CD8-positive, alpha-beta memory T cell (primary cell): Measurements from ENCODE around the gene SNRPA1. TPM values are rescaled to one million over a fixed set of nuclear protein-coding genes. Genes with fewer than 3 reads are reported as not detected.

Experiments
- CTCF ChIA-PET: fragments of 350-600 bp; sonication (Branson Sonifier 250); formaldehyde crosslinking; loops from one replicate; lab custom pipeline; 2021; ENCODE audit warnings: antibody characterized with exemption; lab: Charles Lee
- POLR2A ChIA-PET: fragments of 350-600 bp; sonication (Branson Sonifier 250); formaldehyde crosslinking; loops from one replicate; lab custom pipeline; 2021; ENCODE audit warnings: antibody characterized with exemption; lab: Charles Lee
- DNase-seq, 5 donors: peaks; one replicate each; pipeline versions ENCODE4 v3.0.0 to v3.0.0-alpha.2; 2020 to 2022; ENCODE audit warnings: mixed read lengths in 1 of 5
- H3K27ac ChIP-seq: one replicate; pipeline ENCODE4 v1.7.0; 2013; ENCODE audit warnings: low read depth, mild to moderate bottlenecking, low read length, moderate library complexity
- H3K27me3 ChIP-seq: 2 replicates; pipeline ENCODE4 v1.7.0; 2013; ENCODE audit warnings: low read length, mild to moderate bottlenecking; ENCODE audit not compliant: insufficient read depth, poor library complexity, severe bottlenecking
- H3K36me3 ChIP-seq: 2 replicates; pipeline ENCODE4 v1.7.0; 2013; ENCODE audit warnings: mild to moderate bottlenecking, low read length, moderate library complexity; ENCODE audit not compliant: insufficient read depth
- H3K4me1 ChIP-seq: 2 replicates; pipeline ENCODE4 v1.7.0; 2013; ENCODE audit warnings: mild to moderate bottlenecking, low read length, moderate library complexity; ENCODE audit not compliant: insufficient read depth
- H3K4me3 ChIP-seq: 2 replicates; pipeline ENCODE4 v1.7.0; 2013; ENCODE audit warnings: mild to moderate bottlenecking, low read length
- H3K9me3 ChIP-seq: 2 replicates; pipeline ENCODE4 v1.7.0; 2013; ENCODE audit warnings: mild to moderate bottlenecking, low read length
- H3K27ac Mint-ChIP-seq, 8 donors: one replicate each; pipeline ENCODE4 v1.8.0; 2020 to 2021; ENCODE audit warnings: mixed read lengths in 8 of 8, mild to moderate bottlenecking in 6 of 8, inconsistent platforms in 3 of 8, moderate library complexity in 3 of 8
- H3K27me3 Mint-ChIP-seq, 2 donors: one replicate each; pipeline ENCODE4 v1.8.0; 2020 to 2021; ENCODE audit warnings: mixed read lengths in 2 of 2, mild to moderate bottlenecking in 1 of 2, moderate library complexity in 1 of 2
- H3K36me3 Mint-ChIP-seq, 3 donors: one replicate each; pipeline ENCODE4 v1.8.0; 2020 to 2021; ENCODE audit warnings: mixed read lengths in 3 of 3, inconsistent platforms in 1 of 3, mild to moderate bottlenecking in 1 of 3
- H3K4me1 Mint-ChIP-seq, 3 donors: one replicate each; pipeline ENCODE4 v1.8.0; 2020 to 2021; ENCODE audit warnings: mixed read lengths in 3 of 3, inconsistent platforms in 1 of 3, mild to moderate bottlenecking in 1 of 3
- H3K4me3 Mint-ChIP-seq, 7 donors: one replicate each; pipeline ENCODE4 v1.8.0; 2020 to 2021; ENCODE audit warnings: mixed read lengths in 7 of 7, mild to moderate bottlenecking in 6 of 7, moderate library complexity in 4 of 7, inconsistent platforms in 2 of 7
- H3K9me3 Mint-ChIP-seq, 5 donors: one replicate each; pipeline ENCODE4 v1.8.0; 2020 to 2022; ENCODE audit warnings: mixed read lengths in 5 of 5, mild to moderate bottlenecking in 3 of 5, moderate library complexity in 2 of 5, inconsistent platforms in 1 of 5
- polyA plus RNA-seq: library from polyadenylated mRNA; unstranded; fragments of 300-500 nt; fragmentation: Illumina TruSeq; gene quantifications from one replicate; pipeline ENCODE4 v1.2.3, GENCODE V29; 2021
- total RNA-seq, 2 experiments: library from RNA; stranded (reverse); gene quantifications; one replicate each; pipeline ENCODE4 v1.2.3, GENCODE V29; 2021

SNRPA1 gene
- total and polyA plus RNA-seq, 3 experiments from 2014 or later: 74.4 to 225 (median 213) TPM

- H3K4me1 Mint-ChIP-seq: peaks cover 39 to 46% (median 44%) of the 10 kb centered on the region in 3 donors
- peak; percentile 79 to 91 (median 90) for DNase-seq
- Histone ChIP-seq H3K27ac (peak within 1 kb of the TSS; percentile 51), H3K4me3 (peak within 1 kb of the TSS; percentile 61), H3K27me3 (no peaks in the 10 kb centered on the region), H3K36me3 (no peaks in the 10 kb centered on the region), H3K9me3 (no peaks in the 10 kb centered on the region), H3K4me1 (peaks cover 19% of the 10 kb centered on the region)
- ChIA-PET POLR2A (interaction anchor here (0.6 to 2.1 kb wide), 9 partner anchors 10 to 1955 kb away, joined by 3 to 15 read pairs (median 4); partner anchors contain the start of genes SNRPA1 and TARS3), CTCF (interaction anchor here (0.8 to 2.2 kb wide), 8 partner anchors 10 to 245 kb away, joined by 3 to 5 read pairs (median 3); no protein-coding TSS in a partner anchor)
- peak within 1 kb of the TSS; percentile 91 to 98 (median 95) for H3K4me3 Mint-ChIP-seq
- no peaks in the 10 kb centered on the region for H3K9me3 Mint-ChIP-seq
- peaks cover 0 to 11% (median 0%) of the 10 kb centered on the region in 3 donors for H3K36me3 Mint-ChIP-seq
- peak within 1 kb of the TSS; percentile 89 to 93 (median 91) for H3K27ac Mint-ChIP-seq
- H3K27me3 Mint-ChIP-seq: no peaks in the 10 kb centered on the region
Measured at GRCh38 chr15:101251830-101252820, 42.9 kb downstream of the SNRPA1 start, which contains the start of gene CHSY1. CHSY1 (minus strand) TSS chr15:101252048; CDS start chr15:101251456, 592 bp downstream.

- no peaks in the 10 kb centered on the region for H3K27me3 Mint-ChIP-seq
- Histone ChIP-seq H3K4me3 (peak overlapping the region; percentile 58), H3K36me3 (no peaks in the 10 kb centered on the region), H3K9me3 (no peaks in the 10 kb centered on the region), H3K27ac (peak overlapping the region; percentile 51), H3K27me3 (no peaks in the 10 kb centered on the region), H3K4me1 (peaks cover 24% of the 10 kb centered on the region)
- peak overlapping the region; percentile 85 to 95 (median 91) for H3K27ac Mint-ChIP-seq
- H3K36me3 Mint-ChIP-seq: peaks cover 0 to 11% (median 0%) of the 10 kb centered on the region in 3 donors
- H3K9me3 Mint-ChIP-seq: no peaks in the 10 kb centered on the region
- POLR2A ChIA-PET: interaction anchor here (0.6 to 2.1 kb wide), 4 partner anchors 9 to 1954 kb away, joined by 3 to 15 read pairs (median 8); partner anchors contain the start of gene SNRPA1
- CTCF ChIA-PET: interaction anchor here (0.9 to 2.2 kb wide), 6 partner anchors 9 to 244 kb away, joined by 3 to 5 read pairs (median 3); no protein-coding TSS in a partner anchor
- peak overlapping the region; percentile 89 to 94 (median 91) for H3K4me3 Mint-ChIP-seq
- peaks cover 49 to 56% (median 53%) of the 10 kb centered on the region in 3 donors for H3K4me1 Mint-ChIP-seq
- DNase-seq: peak in 2 of 5 donors; percentile 5 to 49
Measured at GRCh38 chr15:101250873-101251829, 43.9 kb downstream of the SNRPA1 start.

- H3K4me1 ChIP-seq: peaks cover 29% of the 10 kb centered on the region
- POLR2A ChIA-PET: no interaction called here
Measured at GRCh38 chr15:101250341-101250831, 44.7 kb downstream of the SNRPA1 start.

GRCh38 chr15:101248274-101248673 lies 46.8 kb downstream of the SNRPA1 start:
- H3K27ac Mint-ChIP-seq: peak overlapping the region in 7 of 8 donors; percentile 17 to 95 (median 40)
- Histone ChIP-seq H3K4me3 (no peak overlapping the region), H3K4me1 (peaks cover 50% of the 10 kb centered on the region), H3K36me3 (no peaks in the 10 kb centered on the region), H3K27ac (no peak overlapping the region), H3K9me3 (no peaks in the 10 kb centered on the region), H3K27me3 (no peaks in the 10 kb centered on the region)
- CTCF ChIA-PET: interaction anchor here (1.5 to 1.8 kb wide), 2 partner anchors 9 to 158 kb away, joined by 3 to 4 read pairs; no protein-coding TSS in a partner anchor
- no peak for DNase-seq
- H3K27me3 Mint-ChIP-seq: no peaks in the 10 kb centered on the region
- peaks cover 0 to 11% (median 0%) of the 10 kb centered on the region in 3 donors for H3K36me3 Mint-ChIP-seq
- POLR2A ChIA-PET: interaction anchor here (0.9 kb wide), 1 partner anchor 21 kb away, joined by 9 read pairs; no protein-coding TSS in a partner anchor
- H3K4me1 Mint-ChIP-seq: peaks cover 77 to 85% (median 82%) of the 10 kb centered on the region in 3 donors
- H3K9me3 Mint-ChIP-seq: no peaks in the 10 kb centered on the region
- peak overlapping the region in 5 of 7 donors; percentile 19 to 69 (median 54) for H3K4me3 Mint-ChIP-seq

More at GRCh38 chr15:101250341-101250831, 44.7 kb downstream of the SNRPA1 start:
- Histone ChIP-seq H3K9me3 (no peaks in the 10 kb centered on the region), H3K27me3 (no peaks in the 10 kb centered on the region), H3K36me3 (no peaks in the 10 kb centered on the region), H3K27ac (peak overlapping the region; percentile 14), H3K4me3 (peak overlapping the region; percentile 58)
- Mint-ChIP-seq H3K27ac (peak overlapping the region; percentile 57 to 95 (median 88)), H3K9me3 (no peaks in the 10 kb centered on the region), H3K36me3 (peaks cover 0 to 11% (median 0%) of the 10 kb centered on the region in 3 donors), H3K4me3 (peak overlapping the region; percentile 89 to 94 (median 91)), H3K4me1 (peaks cover 56 to 64% (median 61%) of the 10 kb centered on the region in 3 donors), H3K27me3 (no peaks in the 10 kb centered on the region)
- DNase-seq: no peak
- CTCF ChIA-PET: interaction anchor here (2.2 kb wide), 1 partner anchor 160 kb away, joined by 5 read pairs; no protein-coding TSS in a partner anchor

- POLR2A ChIA-PET: no interaction called here
- H3K27me3 Mint-ChIP-seq: no peaks in the 10 kb centered on the region
- no peak overlapping the region for H3K27ac ChIP-seq
- CTCF ChIA-PET: interaction anchor here (0.8 to 8.1 kb wide), 3 partner anchors 10 to 158 kb away, joined by 3 to 38 read pairs (median 4); no protein-coding TSS in a partner anchor
- peaks cover 0 to 6% (median 0%) of the 10 kb centered on the region in 3 donors for H3K36me3 Mint-ChIP-seq
- H3K9me3 Mint-ChIP-seq: no peaks in the 10 kb centered on the region
- peak overlapping the region; percentile 42 to 96 (median 77) for H3K27ac Mint-ChIP-seq
- H3K4me3 Mint-ChIP-seq: peak overlapping the region; percentile 9 to 46 (median 16)
- no peaks in the 10 kb centered on the region for H3K9me3 ChIP-seq
- no peak for DNase-seq
- H3K27me3 ChIP-seq: no peaks in the 10 kb centered on the region
- no peaks in the 10 kb centered on the region for H3K36me3 ChIP-seq
- H3K4me3 ChIP-seq: no peak overlapping the region
- H3K4me1 ChIP-seq: peaks cover 55% of the 10 kb centered on the region
- H3K4me1 Mint-ChIP-seq: peaks cover 82 to 88% (median 83%) of the 10 kb centered on the region in 3 donors
Measured at GRCh38 chr15:101246824-101247745, 48.0 kb downstream of the SNRPA1 start.

- DNase-seq: no peak
- Mint-ChIP-seq H3K4me3 (peak overlapping the region in 6 of 7 donors; percentile 9 to 46 (median 16)), H3K27ac (peak overlapping the region; percentile 14 to 96 (median 64)), H3K36me3 (peaks cover 0 to 5% (median 0%) of the 10 kb centered on the region in 3 donors), H3K4me1 (peaks cover 89 to 94% (median 90%) of the 10 kb centered on the region in 3 donors), H3K9me3 (no peaks in the 10 kb centered on the region), H3K27me3 (no peaks in the 10 kb centered on the region)
- Histone ChIP-seq H3K36me3 (no peaks in the 10 kb centered on the region), H3K27ac (no peak overlapping the region), H3K9me3 (no peaks in the 10 kb centered on the region), H3K27me3 (no peaks in the 10 kb centered on the region), H3K4me3 (no peak overlapping the region), H3K4me1 (peaks cover 62% of the 10 kb centered on the region)
- POLR2A ChIA-PET: no interaction called here
- CTCF ChIA-PET: interaction anchor here (1.2 to 8.1 kb wide), 3 partner anchors 11 to 231 kb away, joined by 3 to 38 read pairs (median 4); no protein-coding TSS in a partner anchor
Measured at GRCh38 chr15:101246391-101246790, 48.7 kb downstream of the SNRPA1 start.
